Left lung (tissue), 10 donors: Measurements from ENCODE around the gene CIAO2B. TPM values are rescaled to one million over a fixed set of nuclear protein-coding genes. Genes with fewer than 3 reads are reported as not detected.

Source experiments
- ATAC-seq: fragments of 200-7000 bp; cut with Tn5 transposase; one replicate; pipeline ENCODE4 v1.9.1; 2020; ENCODE audit warnings: moderate library complexity
- DNase-seq, 4 donors: peaks; one replicate each; pipeline ENCODE4 v3.0.0-alpha.2; 2013 to 2020
- H3K27ac ChIP-seq, 2 donors: fragments of 200-600 bp; sonication (generic) in 1 of 2; one replicate each; pipeline versions ENCODE4 v1.5.0 to v1.8.0; 2020 to 2021
- H3K27me3 ChIP-seq, 2 donors: fragments of 200-600 bp; sonication (generic) in 1 of 2; one replicate each; pipeline versions ENCODE4 v1.5.0 to v1.8.0; 2020 to 2021
- H3K36me3 ChIP-seq, 2 donors: fragments of 200-600 bp; sonication (generic) in 1 of 2; one replicate each; pipeline versions ENCODE4 v1.5.0 to v1.8.0; 2020 to 2021
- H3K4me1 ChIP-seq, 2 donors: fragments of 200-600 bp; one replicate each; pipeline ENCODE4 v1.8.0; 2021
- H3K4me3 ChIP-seq, 2 donors: fragments of 200-600 bp; sonication (generic) in 1 of 2; one replicate each; pipeline versions ENCODE4 v1.5.0 to v1.8.0; 2020 to 2021; ENCODE audit warnings: mild to moderate bottlenecking in 1 of 2
- H3K9me3 ChIP-seq, 2 donors: fragments of 200-600 bp; sonication (generic) in 1 of 2; one replicate each; pipeline versions ENCODE4 v1.5.0 to v1.8.0; 2020 to 2021
- intact Hi-C, 2 donors: fragments of 100-400 bp; cut with DNase I; formaldehyde crosslinking; loops; one replicate each; pipeline versions ENCODE4 v1.11.2 to v1.14.2; 2022
- polyA plus RNA-seq, 6 donors: library from polyadenylated mRNA; unstranded; fragments of 120-200 nt; gene quantifications; one replicate each; pipeline ENCODE4 v1.2.1, GENCODE V29; 2013; ENCODE audit not compliant: insufficient read length in 6 of 6
- total RNA-seq, 2 donors: library from RNA; stranded (reverse); fragmentation: NEBNext Ultra II Directional; extraction: Animal tissue kit (Norgen Biotek cat#: 25700); gene quantifications; one replicate each; pipeline ENCODE4 v1.2.1, GENCODE V29; 2021
- TF ChIP-seq, protein P1 (sequence below), 2 donors: fragments of 200-600 bp; sonication (generic) in 1 of 2; IDR thresholded peaks; one replicate each; pipeline versions ENCODE4 v1.5.0 to v1.8.0; 2021; ENCODE audit warnings: antibody characterized with exemption in 2 of 2
- donor health status: DM: no; HTN: yes; CAD: no.
- donor health status: DM: no; HTN: no; CAD: no.

The CIAO2B gene
- total and polyA plus RNA-seq, 8 donors: 70.9 to 84.0 (median 81.9) TPM

DNA sequence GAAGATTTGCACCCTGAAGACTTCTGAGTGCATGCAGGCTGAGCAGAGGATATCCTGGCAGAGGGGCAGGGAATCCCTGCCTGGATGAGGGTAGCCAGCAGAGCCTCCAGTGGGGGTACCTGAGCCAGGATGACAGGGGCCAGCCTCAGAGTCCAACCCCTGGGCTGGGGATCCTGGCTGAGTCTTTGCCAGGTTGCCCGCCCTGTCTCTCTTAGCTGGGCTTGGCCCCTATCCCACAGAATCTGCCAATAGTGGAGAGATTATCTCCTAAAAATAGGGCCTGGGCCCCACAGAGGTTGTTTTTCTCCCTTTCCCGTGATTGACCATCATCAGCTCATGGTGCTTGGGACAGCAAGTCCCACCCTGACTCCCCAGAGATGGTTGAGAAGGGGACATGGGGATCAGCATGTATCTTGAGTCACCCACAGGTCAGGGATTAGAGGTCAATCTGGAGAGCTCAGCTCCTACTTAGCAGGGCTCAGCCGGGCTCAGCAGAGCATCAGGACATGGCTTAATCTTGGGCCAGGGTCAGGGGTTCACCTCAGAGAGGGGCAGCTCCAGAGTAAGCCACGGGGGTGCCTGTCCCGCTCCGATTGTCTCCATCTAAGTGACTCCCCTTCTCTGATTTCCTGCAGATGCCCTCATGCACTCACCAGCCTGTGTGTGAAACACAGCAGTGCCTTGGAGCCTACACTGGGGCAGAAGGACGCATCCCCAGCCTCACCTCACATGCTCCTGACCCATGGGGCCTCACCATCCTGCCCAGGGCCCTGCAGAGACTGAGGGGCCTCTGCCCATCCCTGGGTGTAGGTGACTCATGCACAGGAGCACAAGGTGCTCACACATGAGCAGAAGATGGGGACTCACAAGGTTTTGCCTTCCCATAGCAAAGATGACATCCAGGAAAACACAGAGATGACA lies 27.0 kb downstream of the CIAO2B start:
- Histone ChIP-seq H3K27me3 (no peaks in the 10 kb centered on the region), H3K9me3 (no peaks in the 10 kb centered on the region), H3K4me1 (peaks cover 0 to 9% of the 10 kb centered on the region in 2 donors), H3K27ac (no peak overlapping the region), H3K4me3 (no peak overlapping the region), H3K36me3 (no peaks in the 10 kb centered on the region)
- intact Hi-C loops: no loop called here
- no peak for DNase-seq
- TF ChIP-seq, protein P1, sequence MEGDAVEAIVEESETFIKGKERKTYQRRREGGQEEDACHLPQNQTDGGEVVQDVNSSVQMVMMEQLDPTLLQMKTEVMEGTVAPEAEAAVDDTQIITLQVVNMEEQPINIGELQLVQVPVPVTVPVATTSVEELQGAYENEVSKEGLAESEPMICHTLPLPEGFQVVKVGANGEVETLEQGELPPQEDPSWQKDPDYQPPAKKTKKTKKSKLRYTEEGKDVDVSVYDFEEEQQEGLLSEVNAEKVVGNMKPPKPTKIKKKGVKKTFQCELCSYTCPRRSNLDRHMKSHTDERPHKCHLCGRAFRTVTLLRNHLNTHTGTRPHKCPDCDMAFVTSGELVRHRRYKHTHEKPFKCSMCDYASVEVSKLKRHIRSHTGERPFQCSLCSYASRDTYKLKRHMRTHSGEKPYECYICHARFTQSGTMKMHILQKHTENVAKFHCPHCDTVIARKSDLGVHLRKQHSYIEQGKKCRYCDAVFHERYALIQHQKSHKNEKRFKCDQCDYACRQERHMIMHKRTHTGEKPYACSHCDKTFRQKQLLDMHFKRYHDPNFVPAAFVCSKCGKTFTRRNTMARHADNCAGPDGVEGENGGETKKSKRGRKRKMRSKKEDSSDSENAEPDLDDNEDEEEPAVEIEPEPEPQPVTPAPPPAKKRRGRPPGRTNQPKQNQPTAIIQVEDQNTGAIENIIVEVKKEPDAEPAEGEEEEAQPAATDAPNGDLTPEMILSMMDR (IDR thresholded peaks at IDR 0.05): no peak
- no peak for ATAC-seq

DNA sequence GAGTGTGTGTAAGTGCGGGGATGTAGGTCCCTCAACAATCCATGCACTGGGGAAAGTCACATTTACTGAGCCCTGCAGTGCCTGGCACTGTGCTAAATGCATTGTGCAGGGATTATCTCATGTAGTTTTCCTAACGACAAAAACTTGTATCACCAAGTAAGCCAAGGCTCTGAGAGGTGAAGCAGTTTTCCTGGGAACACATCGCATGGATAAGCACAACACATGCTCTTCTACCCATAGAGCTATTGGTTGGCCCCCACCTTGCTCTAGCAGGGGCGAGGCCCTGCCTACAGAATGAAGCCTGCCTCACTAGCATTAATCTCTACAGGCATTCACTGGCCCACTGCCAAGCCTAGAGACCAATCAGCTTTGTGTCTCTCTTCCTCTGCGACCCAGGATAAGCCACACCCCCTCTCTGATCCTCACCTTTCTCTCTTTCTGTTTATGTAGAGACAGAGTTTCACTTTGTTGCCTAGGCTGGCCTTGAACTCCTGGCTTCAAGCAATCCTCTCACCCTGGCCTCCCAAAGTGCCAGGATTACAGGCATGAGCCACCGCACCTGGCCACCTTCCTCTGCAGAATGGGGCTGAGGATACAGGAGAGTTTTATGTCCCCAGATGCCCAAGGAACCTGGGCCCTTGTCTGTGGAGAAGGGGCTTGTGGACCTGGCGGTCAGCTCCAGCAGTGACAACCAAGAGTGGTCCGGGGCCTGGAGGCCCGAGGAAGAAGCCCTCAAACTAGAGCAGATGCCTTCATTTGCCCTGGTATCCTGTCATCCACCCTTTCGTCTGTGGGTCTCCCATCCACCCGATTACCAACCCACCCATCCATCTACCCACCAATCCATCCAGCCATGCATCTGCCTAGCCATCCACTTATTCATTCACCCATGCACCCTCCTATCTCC lies 28.3 kb downstream of the CIAO2B start:
- no peaks in the 10 kb centered on the region for H3K27me3 ChIP-seq
- DNase-seq: no peak
- no peaks in the 10 kb centered on the region for H3K9me3 ChIP-seq
- peak; percentile 18 for ATAC-seq
- intact Hi-C loops: no loop called here
- H3K27ac ChIP-seq: no peak overlapping the region
- H3K4me1 ChIP-seq: peaks cover 0 to 9% of the 10 kb centered on the region in 2 donors
- TF ChIP-seq, protein P1 (IDR thresholded peaks at IDR 0.05): no peak
- H3K4me3 ChIP-seq: no peak overlapping the region
- H3K36me3 ChIP-seq: no peaks in the 10 kb centered on the region

DNA sequence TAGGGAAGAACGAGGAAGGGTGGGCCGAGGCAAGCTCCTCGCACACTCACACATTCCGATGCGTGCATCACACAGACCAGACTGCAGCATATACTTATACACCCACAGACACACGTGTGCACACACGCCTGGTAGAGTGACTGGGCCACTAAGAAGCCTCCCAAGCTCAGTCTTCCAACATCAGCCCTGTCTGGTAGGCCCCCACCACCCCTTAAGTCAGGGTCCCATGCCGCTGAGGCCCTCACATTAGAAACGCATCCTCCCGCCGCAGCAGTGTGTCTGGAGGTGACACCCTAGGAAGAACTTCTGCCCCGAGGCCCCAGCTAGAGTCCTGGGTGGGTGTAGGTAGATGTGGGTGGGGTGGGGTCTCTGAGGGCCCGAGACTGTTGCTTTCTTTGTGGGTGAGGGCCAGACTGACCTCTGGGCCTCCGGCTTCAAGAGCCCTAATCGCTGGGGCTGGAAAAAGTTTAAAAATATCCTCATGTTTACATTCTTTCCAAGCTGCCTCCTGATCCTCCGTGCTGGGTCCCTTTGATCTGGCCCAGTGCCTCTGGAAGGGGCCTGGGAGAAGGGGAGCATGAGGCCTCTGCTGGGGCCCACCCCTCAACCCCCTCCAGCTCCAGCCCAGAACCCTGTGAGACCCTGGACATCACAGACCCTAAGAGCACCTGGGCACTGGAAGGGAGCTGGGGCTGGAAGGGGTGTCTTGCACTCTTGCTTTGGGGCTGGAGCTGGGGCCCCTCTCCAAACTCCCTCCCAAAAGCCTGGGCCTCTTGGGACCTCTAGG lies 29.2 kb downstream of the CIAO2B start:
- peak in 1 of 4 donors; percentile 81 for DNase-seq
- H3K4me3 ChIP-seq: no peak overlapping the region
- TF ChIP-seq, protein P1 (IDR thresholded peaks at IDR 0.05): no peak
- peak overlapping the region in 1 of 2 donors; percentile 62 for H3K27ac ChIP-seq
- H3K4me1 ChIP-seq: peaks cover 6 to 16% of the 10 kb centered on the region in 2 donors
- no peaks in the 10 kb centered on the region for H3K36me3 ChIP-seq
- no peaks in the 10 kb centered on the region for H3K9me3 ChIP-seq
- intact Hi-C loops: no loop called here
- ATAC-seq: peak; percentile 44
- H3K27me3 ChIP-seq: no peaks in the 10 kb centered on the region

DNA sequence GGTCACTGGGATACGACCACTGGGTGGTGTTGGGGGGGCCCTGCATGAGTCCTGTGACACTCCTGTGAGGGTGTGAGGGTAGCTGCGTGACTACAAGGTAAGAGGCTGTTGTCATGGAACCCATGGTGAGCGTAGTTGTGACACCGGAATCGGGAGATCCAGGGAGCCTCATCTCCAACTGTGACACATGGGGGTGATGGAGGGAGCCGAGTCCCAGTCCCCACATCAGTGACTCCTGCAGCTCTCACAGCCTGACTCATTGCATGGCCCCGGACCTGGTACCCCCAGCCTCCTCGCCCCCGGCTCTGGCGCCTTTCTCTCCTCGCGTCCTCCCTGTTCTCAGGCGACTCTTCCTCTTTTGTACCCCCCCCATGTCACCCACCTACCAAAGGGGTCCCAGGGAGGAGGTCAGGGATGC lies 29.8 kb downstream of the CIAO2B start:
- Histone ChIP-seq H3K27me3 (no peaks in the 10 kb centered on the region), H3K27ac (peak overlapping the region in 1 of 2 donors; percentile 62), H3K4me1 (peaks cover 12 to 22% of the 10 kb centered on the region in 2 donors), H3K9me3 (no peaks in the 10 kb centered on the region), H3K36me3 (no peaks in the 10 kb centered on the region), H3K4me3 (no peak overlapping the region)
- no peak for DNase-seq
- TF ChIP-seq, protein P1 (IDR thresholded peaks at IDR 0.05): no peak
- intact Hi-C loops: no loop called here
- ATAC-seq: no peak
